Measurements from ENCODE around the gene SUGP2. TPM values are rescaled to one million over a fixed set of nuclear protein-coding genes. Genes with fewer than 3 reads are reported as not detected.

Gene SUGP2
- total RNA-seq, 1 donor = 57.4 TPM

DNA sequence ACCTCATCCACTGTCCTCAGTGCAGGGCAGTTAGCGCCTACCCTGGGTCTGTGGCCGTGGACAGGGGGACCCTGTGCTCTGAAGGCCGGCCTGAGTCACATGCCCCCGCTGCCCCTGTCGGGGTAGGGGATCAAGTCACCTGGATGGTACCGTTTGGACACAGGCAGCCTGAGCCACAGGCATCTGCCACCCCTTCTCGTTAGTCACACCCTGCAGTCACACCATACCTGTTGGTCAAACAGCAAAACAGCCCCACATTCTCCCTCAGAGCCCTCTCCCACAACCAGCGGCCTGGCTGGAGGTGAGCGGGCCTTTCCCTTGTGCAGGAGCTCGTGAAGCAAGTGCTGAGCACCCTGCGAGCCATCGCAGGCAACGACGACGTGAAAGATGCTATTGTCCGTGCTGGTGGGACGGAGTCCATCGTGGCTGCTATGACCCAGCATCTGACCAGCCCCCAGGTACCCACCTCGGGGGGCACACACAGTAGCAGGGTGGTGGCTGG is 21.7 kb upstream of the SUGP2 start:
- no peak overlapping the region for H3K4me3 ChIP-seq (ENCODE audit: low read depth, low read length)
- no peak for DNase-seq (ENCODE audit: low read depth)
- no peak for TF ChIP-seq CTCF (IDR thresholded peaks at IDR 0.05; ENCODE audit: insufficient read depth, low read depth, low read length)

DNA sequence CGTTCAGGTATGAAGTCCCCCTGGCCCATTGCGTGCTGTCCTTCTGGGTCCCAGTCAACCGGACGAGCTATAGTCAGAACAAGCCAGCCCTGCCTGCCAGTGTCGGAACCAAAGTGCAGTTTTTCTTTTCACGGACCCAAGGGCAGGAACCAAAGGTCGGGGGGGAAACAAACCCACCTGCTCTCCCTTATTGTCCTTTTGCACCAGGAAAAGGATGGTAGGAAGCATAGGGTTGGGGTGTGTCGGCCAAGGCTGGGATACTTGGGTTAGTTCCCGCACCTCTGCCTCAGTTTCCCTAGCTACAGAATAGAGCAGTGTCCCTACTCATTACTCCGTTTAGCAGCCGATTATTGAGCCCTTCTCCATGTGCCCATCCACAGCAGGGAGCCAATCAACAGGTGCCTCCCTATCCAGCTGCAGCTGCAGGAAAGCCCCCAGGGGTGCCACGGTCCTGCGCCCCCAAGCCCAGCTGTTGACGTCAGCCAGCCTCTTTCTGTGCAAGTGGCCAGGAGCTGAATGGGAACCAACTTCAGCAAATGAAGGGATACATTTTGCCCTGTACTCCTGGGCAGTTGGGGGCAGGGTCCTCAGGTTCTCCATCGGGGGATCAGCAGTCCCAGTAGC is 21.1 kb upstream of the SUGP2 start:
- no peak for DNase-seq (ENCODE audit: low read depth)
- TF ChIP-seq CTCF (IDR thresholded peaks at IDR 0.05; ENCODE audit: insufficient read depth, low read depth, low read length) = no peak
- H3K4me3 ChIP-seq (ENCODE audit: low read depth, low read length) = no peak overlapping the region

GRCh38 chr19:19053508-19054314 is 20.4 kb upstream of the SUGP2 start:
- no peak overlapping the region for H3K4me3 ChIP-seq (ENCODE audit: low read depth, low read length)
- TF ChIP-seq CTCF (IDR thresholded peaks at IDR 0.05; ENCODE audit: insufficient read depth, low read depth, low read length) = peak; percentile 76
- peak; percentile 65 for DNase-seq (ENCODE audit: low read depth)

GRCh38 chr19:19052921-19053320 is 19.6 kb upstream of the SUGP2 start:
- DNase-seq (ENCODE audit: low read depth) = no peak
- no peak for TF ChIP-seq CTCF (IDR thresholded peaks at IDR 0.05; ENCODE audit: insufficient read depth, low read depth, low read length)
- H3K4me3 ChIP-seq (ENCODE audit: low read depth, low read length) = no peak overlapping the region

- no peak for DNase-seq (ENCODE audit: low read depth)
Observed at GRCh38 chr19:19051478-19052213, 18.3 kb upstream of the SUGP2 start.

More at GRCh38 chr19:19051478-19052213, 18.3 kb upstream of the SUGP2 start:
- no peak overlapping the region for H3K4me3 ChIP-seq (ENCODE audit: low read depth, low read length)
- TF ChIP-seq CTCF (IDR thresholded peaks at IDR 0.05; ENCODE audit: insufficient read depth, low read depth, low read length) = no peak
